GM12878 (cell line): Measurements from ENCODE around the gene RNF44. TPM values are rescaled to one million over a fixed set of nuclear protein-coding genes. Genes with fewer than 3 reads are reported as not detected.
A peak's percentile ranks its signal among the peaks of the same experiment; 100 is the strongest.

Experiments used
- BRCA1 ChIP-seq: IDR thresholded peaks from 2 replicates; pipeline ENCODE4 v1.6.1; 2011; ENCODE audit warnings: low read depth, low read length, improper control_type of control experiment
- CEBPB ChIP-seq, 2 experiments: fragments of 150-350 bp in 1 of 2; IDR thresholded peaks; 2 replicates each; pipeline ENCODE4 v1.6.1; 2012 to 2014; ENCODE audit warnings: low read depth in 2 of 2, low read length in 2 of 2, borderline replicate concordance in 1 of 2, inconsistent platforms in 1 of 2
- CHD4 ChIP-seq: fragments of 200-600 bp; sonication (generic); IDR thresholded peaks from 2 replicates; pipeline ENCODE4 v1.6.1; 2016; ENCODE audit warnings: mild to moderate bottlenecking
- EED ChIP-seq: sonication (generic); IDR thresholded peaks from 2 replicates; pipeline ENCODE4 v1.6.1; 2016; ENCODE audit warnings: antibody characterized with exemption, low read depth
- EGR1 ChIP-seq, 2 experiments: IDR thresholded peaks; 1 replicate in 1 of 2; 2 replicates in 1 of 2; pipeline ENCODE4 v1.6.1; 2011 to 2012; ENCODE audit warnings: low read depth in 2 of 2, low read length in 2 of 2, borderline replicate concordance in 1 of 2, mild to moderate bottlenecking in 1 of 2, moderate library complexity in 1 of 2
- KDM1A ChIP-seq: fragments of 200-600 bp; sonication (generic); IDR thresholded peaks from 2 replicates; pipeline ENCODE4 v1.6.1; 2016; ENCODE audit warnings: borderline replicate concordance
- MEF2A ChIP-seq: IDR thresholded peaks from 2 replicates; pipeline ENCODE4 v1.6.1; 2011; ENCODE audit warnings: low read depth, mild to moderate bottlenecking, low read length, moderate library complexity; ENCODE audit not compliant: insufficient read depth
- NBN ChIP-seq: fragments of 450-650 bp; IDR thresholded peaks from 2 replicates; pipeline ENCODE4 v1.6.1; 2016
- RBBP5 ChIP-seq: fragments of 200-600 bp; sonication (generic); conservative IDR thresholded peaks from 2 replicates; pipeline ENCODE4 v1.6.1; 2016
- SMAD1 ChIP-seq: fragments of 450-650 bp; IDR thresholded peaks from 2 replicates; pipeline ENCODE4 v1.6.1; 2018; ENCODE audit warnings: mild to moderate bottlenecking, low read depth; ENCODE audit not compliant: partially characterized antibody
- SREBF1 ChIP-seq: IDR thresholded peaks from 2 replicates; pipeline ENCODE4 v1.6.1; 2012; ENCODE audit warnings: mild to moderate bottlenecking, low read length
- TARDBP ChIP-seq: IDR thresholded peaks from 2 replicates; pipeline ENCODE4 v1.6.1; 2016; ENCODE audit warnings: borderline replicate concordance
- ZSCAN29 ChIP-seq: fragments of 450-650 bp; IDR thresholded peaks from 2 replicates; pipeline ENCODE4 v1.6.1; 2017; ENCODE audit warnings: mild to moderate bottlenecking, moderate library complexity
- polyA plus RNA-seq, 11 experiments: library from polyadenylated mRNA; depleted of rRNA in 4 of 11; unstranded in 6 of 11; stranded (reverse) in 5 of 11; fragments of >200 nt; fragmentation: Nextera tagmentation in 4 of 11; fragmentation: Illumina TruSeq in 1 of 11; extraction: Ambion mirVana in 4 of 11; extraction: Trizol in 1 of 11; gene quantifications; 1 replicate in 1 of 11; 2 replicates in 10 of 11; pipeline versions ENCODE4 v1.2.1 to v1.2.3, GENCODE V29; 2011 to 2016; ENCODE audit warnings: inconsistent platforms in 2 of 11, missing spikeins in 2 of 11, low read depth in 1 of 11
- total RNA-seq, 4 experiments: library from RNA; depleted of rRNA in 3 of 4; stranded (reverse); fragments of >200 nt in 3 of 4; fragmentation: Illumina TruSeq in 1 of 4; extraction: Trizol in 1 of 4; gene quantifications; 2 replicates each; pipeline versions ENCODE4 v1.2.1 to v1.2.3, GENCODE V29; 2013 to 2021
- TF ChIP-seq, protein P1 (sequence below), 3 experiments: IDR thresholded peaks in 2 of 3; conservative IDR thresholded peaks in 1 of 3; 2 replicates each; pipeline ENCODE4 v1.5.1; 2011; ENCODE audit warnings: low read depth in 3 of 3, low read length in 3 of 3, mild to moderate bottlenecking in 3 of 3, control low read depth in 2 of 3, moderate library complexity in 2 of 3, inconsistent platforms in 1 of 3, mixed read lengths in 1 of 3; ENCODE audit not compliant: control insufficient read depth in 2 of 3, insufficient read depth in 1 of 3; ENCODE audit errors: extremely low read depth in 1 of 3
- TF ChIP-seq, protein P2 (sequence below): fragments of 450-650 bp; IDR thresholded peaks from 2 replicates; pipeline ENCODE4 v1.6.1; 2018; ENCODE audit warnings: mild to moderate bottlenecking, low read depth, moderate library complexity; ENCODE audit not compliant: partially characterized antibody
- TF ChIP-seq, protein P3 (sequence below): fragments of 450-650 bp; formaldehyde crosslinking; IDR thresholded peaks from 2 replicates; pipeline ENCODE4 v1.4.0; 2020; ENCODE audit warnings: mild to moderate bottlenecking, moderate library complexity
- TF ChIP-seq, protein P4 (sequence below): IDR thresholded peaks from 2 replicates; pipeline ENCODE4 v1.6.1; 2012; ENCODE audit warnings: mild to moderate bottlenecking, low read depth, low read length

RNF44 gene
- total and polyA plus RNA-seq, 10 of the 15 experiments (the other 5 are each of a cell fraction or from before 2014, with no cell fraction given), result 1.7 to 51.9 (median 7.9) TPM

DNA sequence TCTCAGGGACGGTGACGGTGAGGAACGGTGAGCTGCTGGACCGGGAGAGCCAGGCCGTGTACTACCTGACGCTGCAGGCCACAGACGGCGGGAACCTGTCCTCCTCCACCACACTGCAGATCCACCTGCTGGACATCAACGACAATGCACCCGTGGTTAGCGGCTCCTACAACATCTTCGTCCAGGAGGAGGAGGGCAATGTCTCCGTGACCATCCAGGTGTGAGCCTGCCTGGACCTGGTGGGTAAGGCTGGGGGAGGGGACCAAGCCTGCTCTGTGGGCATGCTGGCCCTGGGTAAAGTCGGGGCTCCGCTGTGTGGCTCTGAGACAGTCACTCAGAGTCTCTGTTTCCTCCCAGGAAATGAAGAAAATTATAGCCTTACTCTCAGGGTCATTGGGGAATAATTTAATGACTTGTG is 41.2 kb upstream of the RNF44 start (continued):
- no peak for TF ChIP-seq SREBF1
- TF ChIP-seq TARDBP, result no peak
- TF ChIP-seq RBBP5, result no peak
- no peak for TF ChIP-seq EED
- no peak for TF ChIP-seq BRCA1
- no peak for TF ChIP-seq EGR1 (IDR thresholded peaks at IDR 0.05; ENCODE audit: borderline replicate concordance in 1 of 2, low read depth in 2 of 2, low read length in 2 of 2)
- no peak for TF ChIP-seq SMAD1
- no peak for TF ChIP-seq NBN
- TF ChIP-seq MEF2A, result no peak
- TF ChIP-seq, protein P1, sequence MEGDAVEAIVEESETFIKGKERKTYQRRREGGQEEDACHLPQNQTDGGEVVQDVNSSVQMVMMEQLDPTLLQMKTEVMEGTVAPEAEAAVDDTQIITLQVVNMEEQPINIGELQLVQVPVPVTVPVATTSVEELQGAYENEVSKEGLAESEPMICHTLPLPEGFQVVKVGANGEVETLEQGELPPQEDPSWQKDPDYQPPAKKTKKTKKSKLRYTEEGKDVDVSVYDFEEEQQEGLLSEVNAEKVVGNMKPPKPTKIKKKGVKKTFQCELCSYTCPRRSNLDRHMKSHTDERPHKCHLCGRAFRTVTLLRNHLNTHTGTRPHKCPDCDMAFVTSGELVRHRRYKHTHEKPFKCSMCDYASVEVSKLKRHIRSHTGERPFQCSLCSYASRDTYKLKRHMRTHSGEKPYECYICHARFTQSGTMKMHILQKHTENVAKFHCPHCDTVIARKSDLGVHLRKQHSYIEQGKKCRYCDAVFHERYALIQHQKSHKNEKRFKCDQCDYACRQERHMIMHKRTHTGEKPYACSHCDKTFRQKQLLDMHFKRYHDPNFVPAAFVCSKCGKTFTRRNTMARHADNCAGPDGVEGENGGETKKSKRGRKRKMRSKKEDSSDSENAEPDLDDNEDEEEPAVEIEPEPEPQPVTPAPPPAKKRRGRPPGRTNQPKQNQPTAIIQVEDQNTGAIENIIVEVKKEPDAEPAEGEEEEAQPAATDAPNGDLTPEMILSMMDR (IDR thresholded peaks at IDR 0.05 in 2 of 3, conservative IDR thresholded peaks at IDR 0.05 in 1 of 3; ENCODE audit: control insufficient read depth in 2 of 3, extremely low read depth in 1 of 3, insufficient read depth in 1 of 3, low read depth in 3 of 3, low read length in 3 of 3), result peak; percentile 42 to 55 (median 44); a peak in 4 of 6 replicates
- TF ChIP-seq, protein P2, sequence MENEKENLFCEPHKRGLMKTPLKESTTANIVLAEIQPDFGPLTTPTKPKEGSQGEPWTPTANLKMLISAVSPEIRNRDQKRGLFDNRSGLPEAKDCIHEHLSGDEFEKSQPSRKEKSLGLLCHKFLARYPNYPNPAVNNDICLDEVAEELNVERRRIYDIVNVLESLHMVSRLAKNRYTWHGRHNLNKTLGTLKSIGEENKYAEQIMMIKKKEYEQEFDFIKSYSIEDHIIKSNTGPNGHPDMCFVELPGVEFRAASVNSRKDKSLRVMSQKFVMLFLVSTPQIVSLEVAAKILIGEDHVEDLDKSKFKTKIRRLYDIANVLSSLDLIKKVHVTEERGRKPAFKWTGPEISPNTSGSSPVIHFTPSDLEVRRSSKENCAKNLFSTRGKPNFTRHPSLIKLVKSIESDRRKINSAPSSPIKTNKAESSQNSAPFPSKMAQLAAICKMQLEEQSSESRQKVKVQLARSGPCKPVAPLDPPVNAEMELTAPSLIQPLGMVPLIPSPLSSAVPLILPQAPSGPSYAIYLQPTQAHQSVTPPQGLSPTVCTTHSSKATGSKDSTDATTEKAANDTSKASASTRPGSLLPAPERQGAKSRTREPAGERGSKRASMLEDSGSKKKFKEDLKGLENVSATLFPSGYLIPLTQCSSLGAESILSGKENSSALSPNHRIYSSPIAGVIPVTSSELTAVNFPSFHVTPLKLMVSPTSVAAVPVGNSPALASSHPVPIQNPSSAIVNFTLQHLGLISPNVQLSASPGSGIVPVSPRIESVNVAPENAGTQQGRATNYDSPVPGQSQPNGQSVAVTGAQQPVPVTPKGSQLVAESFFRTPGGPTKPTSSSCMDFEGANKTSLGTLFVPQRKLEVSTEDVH, result no peak
- TF ChIP-seq CEBPB (IDR thresholded peaks at IDR 0.05; ENCODE audit: borderline replicate concordance in 1 of 2, low read depth in 2 of 2, low read length in 2 of 2), result no peak
- TF ChIP-seq ZSCAN29, result no peak
- TF ChIP-seq, protein P3, sequence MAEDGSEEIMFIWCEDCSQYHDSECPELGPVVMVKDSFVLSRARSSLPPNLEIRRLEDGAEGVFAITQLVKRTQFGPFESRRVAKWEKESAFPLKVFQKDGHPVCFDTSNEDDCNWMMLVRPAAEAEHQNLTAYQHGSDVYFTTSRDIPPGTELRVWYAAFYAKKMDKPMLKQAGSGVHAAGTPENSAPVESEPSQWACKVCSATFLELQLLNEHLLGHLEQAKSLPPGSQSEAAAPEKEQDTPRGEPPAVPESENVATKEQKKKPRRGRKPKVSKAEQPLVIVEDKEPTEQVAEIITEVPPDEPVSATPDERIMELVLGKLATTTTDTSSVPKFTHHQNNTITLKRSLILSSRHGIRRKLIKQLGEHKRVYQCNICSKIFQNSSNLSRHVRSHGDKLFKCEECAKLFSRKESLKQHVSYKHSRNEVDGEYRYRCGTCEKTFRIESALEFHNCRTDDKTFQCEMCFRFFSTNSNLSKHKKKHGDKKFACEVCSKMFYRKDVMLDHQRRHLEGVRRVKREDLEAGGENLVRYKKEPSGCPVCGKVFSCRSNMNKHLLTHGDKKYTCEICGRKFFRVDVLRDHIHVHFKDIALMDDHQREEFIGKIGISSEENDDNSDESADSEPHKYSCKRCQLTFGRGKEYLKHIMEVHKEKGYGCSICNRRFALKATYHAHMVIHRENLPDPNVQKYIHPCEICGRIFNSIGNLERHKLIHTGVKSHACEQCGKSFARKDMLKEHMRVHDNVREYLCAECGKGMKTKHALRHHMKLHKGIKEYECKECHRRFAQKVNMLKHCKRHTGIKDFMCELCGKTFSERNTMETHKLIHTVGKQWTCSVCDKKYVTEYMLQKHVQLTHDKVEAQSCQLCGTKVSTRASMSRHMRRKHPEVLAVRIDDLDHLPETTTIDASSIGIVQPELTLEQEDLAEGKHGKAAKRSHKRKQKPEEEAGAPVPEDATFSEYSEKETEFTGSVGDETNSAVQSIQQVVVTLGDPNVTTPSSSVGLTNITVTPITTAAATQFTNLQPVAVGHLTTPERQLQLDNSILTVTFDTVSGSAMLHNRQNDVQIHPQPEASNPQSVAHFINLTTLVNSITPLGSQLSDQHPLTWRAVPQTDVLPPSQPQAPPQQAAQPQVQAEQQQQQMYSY (CRISPR knock-in tag), result no peak
- TF ChIP-seq, protein P4, sequence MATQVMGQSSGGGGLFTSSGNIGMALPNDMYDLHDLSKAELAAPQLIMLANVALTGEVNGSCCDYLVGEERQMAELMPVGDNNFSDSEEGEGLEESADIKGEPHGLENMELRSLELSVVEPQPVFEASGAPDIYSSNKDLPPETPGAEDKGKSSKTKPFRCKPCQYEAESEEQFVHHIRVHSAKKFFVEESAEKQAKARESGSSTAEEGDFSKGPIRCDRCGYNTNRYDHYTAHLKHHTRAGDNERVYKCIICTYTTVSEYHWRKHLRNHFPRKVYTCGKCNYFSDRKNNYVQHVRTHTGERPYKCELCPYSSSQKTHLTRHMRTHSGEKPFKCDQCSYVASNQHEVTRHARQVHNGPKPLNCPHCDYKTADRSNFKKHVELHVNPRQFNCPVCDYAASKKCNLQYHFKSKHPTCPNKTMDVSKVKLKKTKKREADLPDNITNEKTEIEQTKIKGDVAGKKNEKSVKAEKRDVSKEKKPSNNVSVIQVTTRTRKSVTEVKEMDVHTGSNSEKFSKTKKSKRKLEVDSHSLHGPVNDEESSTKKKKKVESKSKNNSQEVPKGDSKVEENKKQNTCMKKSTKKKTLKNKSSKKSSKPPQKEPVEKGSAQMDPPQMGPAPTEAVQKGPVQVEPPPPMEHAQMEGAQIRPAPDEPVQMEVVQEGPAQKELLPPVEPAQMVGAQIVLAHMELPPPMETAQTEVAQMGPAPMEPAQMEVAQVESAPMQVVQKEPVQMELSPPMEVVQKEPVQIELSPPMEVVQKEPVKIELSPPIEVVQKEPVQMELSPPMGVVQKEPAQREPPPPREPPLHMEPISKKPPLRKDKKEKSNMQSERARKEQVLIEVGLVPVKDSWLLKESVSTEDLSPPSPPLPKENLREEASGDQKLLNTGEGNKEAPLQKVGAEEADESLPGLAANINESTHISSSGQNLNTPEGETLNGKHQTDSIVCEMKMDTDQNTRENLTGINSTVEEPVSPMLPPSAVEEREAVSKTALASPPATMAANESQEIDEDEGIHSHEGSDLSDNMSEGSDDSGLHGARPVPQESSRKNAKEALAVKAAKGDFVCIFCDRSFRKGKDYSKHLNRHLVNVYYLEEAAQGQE, result no peak
- TF ChIP-seq KDM1A, result no peak
- no peak for TF ChIP-seq CHD4
